Peyer's patch (tissue), 4 donors: Measurements from ENCODE around the gene ZDHHC8.

Experiments used
- CTCF ChIP-seq, 6 experiments: fragments of 450-650 bp in 4 of 6; fragments of 200-600 bp in 2 of 6; sonication (generic) in 1 of 6; IDR thresholded peaks; one replicate each; pipeline ENCODE4 v1.5.1; 2017 to 2019; ENCODE audit warnings: antibody characterized with exemption in 6 of 6, mild to moderate bottlenecking in 3 of 6, moderate library complexity in 1 of 6
- POLR2A ChIP-seq, 2 donors: fragments of 450-650 bp; IDR thresholded peaks; one replicate each; pipeline ENCODE4 v1.5.1; 2017; ENCODE audit warnings: antibody characterized with exemption in 2 of 2, mild to moderate bottlenecking in 2 of 2, moderate library complexity in 2 of 2

DNA sequence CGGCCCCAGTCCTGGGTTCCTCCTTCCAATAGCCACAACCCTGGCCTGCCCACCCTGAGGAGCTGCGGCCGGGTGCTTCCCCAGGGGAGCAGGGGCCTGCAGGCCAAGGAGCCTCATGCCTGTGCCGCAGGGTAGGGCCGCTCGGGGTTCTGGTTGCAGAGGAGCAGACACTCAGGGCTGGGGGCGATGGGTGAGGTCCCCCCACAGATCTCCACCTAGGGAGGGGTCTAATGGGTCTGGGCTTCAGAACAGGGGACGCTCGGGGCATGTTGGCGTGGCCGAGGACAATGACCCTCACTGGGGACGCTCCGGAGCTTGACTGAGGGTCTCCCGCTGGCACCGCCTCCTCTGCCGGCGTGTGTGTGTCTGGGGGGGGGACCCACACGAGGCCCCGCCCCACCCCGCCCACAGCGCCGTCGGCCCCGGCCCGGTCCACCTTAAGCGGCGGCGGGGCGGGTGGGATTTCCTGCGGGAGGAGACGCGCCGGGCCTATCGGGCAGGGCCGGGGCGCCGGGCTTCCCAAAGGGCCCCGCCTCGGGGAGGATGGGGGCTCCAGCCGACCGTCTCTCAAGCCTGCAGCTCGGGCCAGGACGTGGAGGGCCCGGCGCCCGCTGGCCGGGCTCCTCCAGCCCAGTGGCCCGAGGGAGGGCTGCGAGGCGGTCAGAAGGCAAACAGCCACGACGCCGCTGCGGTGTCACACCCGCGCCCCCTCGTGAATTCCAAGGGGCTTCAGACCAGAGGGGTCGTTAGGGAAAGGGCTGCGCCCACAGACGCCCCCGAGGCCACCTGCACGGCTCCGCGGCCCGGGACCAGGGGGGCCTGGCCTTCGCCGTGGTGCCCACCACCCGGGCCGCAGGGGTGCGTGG, 640 bp upstream of the ZDHHC8 start:
- TF ChIP-seq CTCF (IDR thresholded peaks at IDR 0.05) (no peak), POLR2A (IDR thresholded peaks at IDR 0.05) (no peak)
